ENCODE measurements around the gene ATG2B. TPM values are rescaled to one million over a fixed set of nuclear protein-coding genes. Genes with fewer than 3 reads are reported as not detected.

The ATG2B gene
- total RNA-seq, 1 donor from 2014 or later = 6.3 TPM

- Histone ChIP-seq H3K4me3 (ENCODE audit: low read depth, low read length) (no peak overlapping the region), H3K27me3 (ENCODE audit: control insufficient read depth, insufficient read depth, low read length) (no peaks in the 10 kb centered on the region), H3K36me3 (ENCODE audit: control insufficient read depth, insufficient read depth, low read length) (no peaks in the 10 kb centered on the region)
- peak; percentile 98 for TF ChIP-seq CTCF (IDR thresholded peaks at IDR 0.05; ENCODE audit: insufficient read depth, low read length, severe bottlenecking)
- FAIRE-seq = no peak
- DNase-seq (ENCODE audit: low read depth) = peak; percentile 29
Measured at GRCh38 chr14:96275177-96276112, 87.7 kb downstream of the ATG2B start.

GRCh38 chr14:96274543-96274942 is 88.6 kb downstream of the ATG2B start:
- FAIRE-seq = no peak
- Histone ChIP-seq H3K27me3 (ENCODE audit: control insufficient read depth, insufficient read depth, low read length) (no peaks in the 10 kb centered on the region), H3K4me3 (ENCODE audit: low read depth, low read length) (no peak overlapping the region), H3K36me3 (ENCODE audit: control insufficient read depth, insufficient read depth, low read length) (no peaks in the 10 kb centered on the region)
- no peak for DNase-seq (ENCODE audit: low read depth)
- TF ChIP-seq CTCF (IDR thresholded peaks at IDR 0.05; ENCODE audit: insufficient read depth, low read length, severe bottlenecking) = no peak

GRCh38 chr14:96274122-96274521 is 89.0 kb downstream of the ATG2B start:
- no peak for DNase-seq (ENCODE audit: low read depth)
- FAIRE-seq = no peak
- Histone ChIP-seq H3K36me3 (ENCODE audit: control insufficient read depth, insufficient read depth, low read length) (no peaks in the 10 kb centered on the region), H3K27me3 (ENCODE audit: control insufficient read depth, insufficient read depth, low read length) (no peaks in the 10 kb centered on the region), H3K4me3 (ENCODE audit: low read depth, low read length) (no peak overlapping the region)
- no peak for TF ChIP-seq CTCF (IDR thresholded peaks at IDR 0.05; ENCODE audit: insufficient read depth, low read length, severe bottlenecking)

GRCh38 chr14:96273629-96274028 is 89.5 kb downstream of the ATG2B start:
- FAIRE-seq = no peak
- Histone ChIP-seq H3K27me3 (ENCODE audit: control insufficient read depth, insufficient read depth, low read length) (no peaks in the 10 kb centered on the region), H3K36me3 (ENCODE audit: control insufficient read depth, insufficient read depth, low read length) (no peaks in the 10 kb centered on the region), H3K4me3 (ENCODE audit: low read depth, low read length) (no peak overlapping the region)
- no peak for TF ChIP-seq CTCF (IDR thresholded peaks at IDR 0.05; ENCODE audit: insufficient read depth, low read length, severe bottlenecking)
- DNase-seq (ENCODE audit: low read depth) = no peak

- no peak overlapping the region for H3K4me3 ChIP-seq (ENCODE audit: low read depth, low read length)
- FAIRE-seq = no peak
- no peaks in the 10 kb centered on the region for H3K36me3 ChIP-seq (ENCODE audit: control insufficient read depth, insufficient read depth, low read length)
Measured at GRCh38 chr14:96272777-96273473, 90.2 kb downstream of the ATG2B start.

More at GRCh38 chr14:96272777-96273473, 90.2 kb downstream of the ATG2B start:
- peak; percentile 48 for DNase-seq (ENCODE audit: low read depth)
- H3K27me3 ChIP-seq (ENCODE audit: control insufficient read depth, insufficient read depth, low read length) = no peaks in the 10 kb centered on the region
- TF ChIP-seq CTCF (IDR thresholded peaks at IDR 0.05; ENCODE audit: insufficient read depth, low read length, severe bottlenecking) = no peak

All from bronchial epithelial cell (primary cell).